HL-60/S4 treated with phorbol 12-myristate 13-acetate at 8.2 ng/mL for 4 days and 3 days (cell line): Measurements from ENCODE around the gene SLX4IP.

ENCODE experiments used
- in situ Hi-C: fragments of 300-500 bp; cut with MboI; formaldehyde crosslinking; loops from 2 replicates; pipeline ENCODE4 v1.15.0; 2022; ENCODE audit warnings: low sequenced_read_pairs

The SLX4IP gene

DNA sequence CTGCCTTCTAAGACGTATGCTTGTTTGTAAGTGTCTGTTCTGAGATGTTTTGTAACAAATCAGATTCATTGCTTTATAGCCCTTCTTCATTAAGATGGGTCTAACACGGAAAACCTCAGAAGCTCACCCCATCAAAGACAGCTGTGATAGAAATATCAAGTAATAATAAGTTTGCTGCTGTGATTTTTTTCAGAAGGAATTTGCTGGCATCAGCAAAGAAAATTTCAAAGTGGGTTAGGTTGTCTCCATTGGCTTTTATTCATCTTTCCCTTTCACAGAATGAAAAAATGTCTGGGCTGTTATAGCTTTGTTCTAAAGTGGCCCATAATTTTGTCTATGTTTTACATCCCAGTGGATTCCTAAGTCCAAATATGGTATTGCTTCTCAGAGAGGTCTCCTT is 81.4 kb downstream of the SLX4IP start:
- in situ Hi-C loops, result no loop called here

DNA sequence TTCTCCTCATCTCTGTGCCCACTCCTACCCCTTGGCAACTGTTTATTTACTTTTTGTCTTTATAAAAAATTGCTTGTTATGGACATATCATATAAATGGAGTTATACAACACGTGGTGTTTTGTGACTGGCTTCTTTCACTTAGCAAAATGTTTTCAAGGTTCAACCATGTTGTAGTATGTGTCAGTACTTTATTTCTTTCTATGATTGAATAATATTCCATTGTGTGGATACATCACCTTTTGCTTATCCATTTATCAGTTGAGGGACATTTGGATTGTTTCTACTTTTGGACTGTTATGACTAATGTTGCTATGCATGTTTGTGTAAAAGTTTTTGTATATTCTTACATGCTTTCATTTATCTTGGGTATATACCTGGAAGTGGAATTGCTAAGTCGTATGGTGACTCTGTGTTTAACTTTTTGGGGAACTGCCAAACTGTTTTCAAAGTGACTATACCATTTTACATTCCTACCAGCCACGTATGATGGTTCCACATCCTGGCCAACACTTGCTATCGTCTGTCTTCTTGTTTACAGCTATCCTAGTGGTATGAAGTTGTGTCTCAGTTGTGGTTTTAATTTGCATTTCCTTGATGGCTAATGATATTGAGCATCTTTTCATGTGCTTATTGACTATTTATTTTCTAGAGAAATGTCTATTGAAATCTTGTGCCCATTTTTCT is 84.4 kb downstream of the SLX4IP start:
- in situ Hi-C loops, result no loop called here

DNA sequence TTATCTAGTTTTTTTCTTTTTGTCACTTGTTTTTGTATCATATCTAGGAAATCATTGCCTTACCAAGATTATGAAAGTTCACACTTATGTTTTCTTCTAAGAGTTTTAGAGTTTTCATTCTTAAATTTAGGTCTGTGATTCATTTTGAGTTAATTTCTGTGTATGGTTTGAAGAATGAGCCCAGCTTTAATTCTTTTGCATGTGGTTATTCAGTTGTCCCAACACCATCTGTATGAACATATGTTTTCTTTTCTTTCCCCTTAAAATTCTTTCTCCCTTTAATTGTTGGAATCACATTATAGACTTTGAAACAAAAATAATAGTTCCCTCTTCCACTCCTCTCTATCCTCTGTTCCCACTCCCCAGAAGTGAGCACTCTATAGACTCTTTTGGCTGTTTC is 85.4 kb downstream of the SLX4IP start:
- in situ Hi-C loops, result no loop called here

DNA sequence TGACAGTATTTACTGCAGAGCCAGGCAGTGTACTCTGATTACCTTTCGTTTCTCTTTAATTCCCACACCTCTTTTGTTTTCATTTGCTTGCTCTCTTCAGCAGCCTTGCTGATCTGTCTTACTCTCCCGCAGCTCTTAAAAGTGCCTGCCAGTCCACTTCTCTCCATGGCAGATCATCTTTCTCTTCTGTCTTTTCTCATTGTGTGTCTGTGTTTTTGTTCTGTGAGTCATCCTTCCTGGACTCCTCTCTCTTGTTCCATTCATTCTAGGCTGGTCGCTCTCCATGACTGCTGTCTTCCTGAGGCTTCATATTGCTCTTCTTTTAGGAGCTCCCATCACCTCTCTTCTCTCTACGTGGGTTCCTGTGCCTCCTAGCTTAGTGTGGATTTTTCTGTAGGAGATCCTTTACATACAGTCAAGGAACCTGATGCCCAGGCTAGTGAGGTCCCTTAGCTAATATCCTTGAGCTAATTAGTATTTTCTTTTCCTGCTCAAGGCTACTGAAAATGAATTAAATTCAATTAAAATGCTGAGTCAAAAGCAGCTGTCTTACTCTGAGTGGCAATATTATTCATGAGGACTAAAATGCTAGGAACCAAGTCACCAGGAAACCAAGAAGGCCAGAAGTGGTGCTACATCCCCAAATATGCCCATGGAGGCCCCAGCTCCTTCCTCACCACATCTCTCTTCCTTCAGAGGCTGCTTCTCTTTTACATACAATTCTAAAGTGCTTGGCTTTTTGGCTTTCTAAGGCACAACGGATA is 86.1 kb downstream of the SLX4IP start:
- in situ Hi-C loops, result no loop called here

DNA sequence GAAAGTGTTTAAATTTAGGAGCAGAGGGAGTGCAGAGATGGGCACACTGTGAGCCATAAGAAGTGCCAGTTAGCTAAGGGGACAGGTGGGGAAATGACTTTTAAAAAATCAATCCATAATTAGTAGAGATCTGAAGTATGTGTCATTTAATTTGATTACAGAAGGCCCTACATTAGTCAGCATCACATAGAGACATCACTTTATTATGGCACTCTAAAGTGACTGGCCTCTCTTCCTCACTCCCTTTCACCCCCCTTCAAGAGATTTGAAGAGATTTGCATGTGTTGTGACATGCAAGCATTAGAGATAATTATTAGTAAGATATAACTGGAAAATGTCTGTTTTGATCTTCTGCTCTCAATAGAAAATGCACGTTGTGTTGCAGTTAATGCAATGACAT is 86.7 kb downstream of the SLX4IP start:
- in situ Hi-C loops, result no loop called here

DNA sequence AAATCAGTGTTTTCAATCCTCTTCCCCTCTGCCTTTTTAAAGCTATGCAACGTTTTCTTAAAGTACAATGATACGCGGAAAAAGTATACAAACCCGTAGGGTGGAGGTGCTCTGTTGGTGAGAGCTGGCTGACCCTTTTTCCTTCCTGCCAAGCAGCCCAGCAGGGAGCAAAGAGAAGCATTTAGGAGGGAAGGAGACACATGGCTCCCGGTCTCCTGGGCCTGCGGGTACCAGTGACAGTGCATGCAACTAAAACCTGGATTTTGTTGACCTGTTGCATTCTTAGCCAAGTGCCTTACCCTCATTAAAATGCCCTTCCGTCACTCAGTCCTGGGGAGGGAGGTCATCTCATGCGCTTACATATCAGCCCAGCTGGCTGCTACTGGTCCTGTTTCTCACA is 87.2 kb downstream of the SLX4IP start:
- in situ Hi-C loops, result no loop called here

DNA sequence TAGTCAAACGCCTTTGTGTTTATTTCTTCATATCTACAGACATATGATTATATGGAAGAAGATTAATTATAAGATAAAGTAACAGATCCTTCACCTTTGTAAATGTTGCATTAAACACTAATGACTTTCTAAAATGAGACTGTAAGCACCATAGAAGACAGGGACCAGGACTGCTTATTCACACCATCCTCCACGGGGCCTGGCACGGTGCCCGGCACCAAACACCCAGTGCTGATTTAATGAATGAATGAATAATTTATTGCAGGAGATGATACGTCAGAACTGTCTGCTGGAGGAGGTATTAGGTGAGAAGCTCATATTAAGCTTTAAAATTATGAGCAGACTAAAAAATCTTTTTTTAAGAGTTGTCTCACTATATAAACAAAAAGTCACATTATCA is 88.3 kb downstream of the SLX4IP start:
- in situ Hi-C loops, result no loop called here

DNA sequence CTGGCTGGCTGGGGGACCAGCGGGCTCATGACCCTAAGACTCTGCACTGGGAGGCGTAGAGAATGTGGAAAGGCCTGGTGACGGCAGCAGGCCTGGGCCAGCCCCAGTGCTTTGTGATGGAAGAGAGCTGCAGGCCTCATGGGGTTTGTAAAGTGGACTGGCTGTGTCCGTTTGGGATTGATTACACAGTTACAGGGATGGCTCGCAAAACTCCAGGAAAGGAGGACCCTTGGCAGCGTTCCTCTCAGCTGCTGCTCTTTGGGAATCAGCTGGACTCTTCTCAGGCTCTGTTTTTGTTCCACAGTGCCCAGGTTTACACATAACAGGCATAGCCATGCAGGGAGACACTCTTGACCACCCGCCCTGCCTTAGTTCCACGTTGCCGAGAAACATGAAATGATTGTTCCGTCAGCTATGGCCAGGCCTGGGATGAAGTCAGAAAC is 89.0 kb downstream of the SLX4IP start:
- in situ Hi-C loops, result no loop called here

DNA sequence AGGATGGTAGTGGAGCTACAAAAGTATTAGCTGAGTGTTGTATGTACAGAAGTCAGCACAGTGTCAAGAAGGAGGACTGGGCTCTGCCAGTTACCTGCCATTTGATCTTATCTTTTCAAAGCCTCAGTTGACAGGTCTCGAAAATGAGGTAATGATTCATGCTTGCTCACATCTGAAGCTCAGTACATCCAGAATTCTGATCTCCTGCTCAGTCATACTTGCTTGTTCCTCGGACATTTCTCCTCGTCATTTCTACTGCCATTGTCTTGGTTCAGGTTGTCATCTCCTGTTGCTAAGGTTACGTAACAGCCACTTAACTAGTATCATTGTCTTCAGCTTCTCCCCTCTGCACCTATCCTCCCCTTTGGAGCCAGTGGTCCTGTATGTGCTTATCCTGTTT is 89.5 kb downstream of the SLX4IP start:
- in situ Hi-C loops, result no loop called here

DNA sequence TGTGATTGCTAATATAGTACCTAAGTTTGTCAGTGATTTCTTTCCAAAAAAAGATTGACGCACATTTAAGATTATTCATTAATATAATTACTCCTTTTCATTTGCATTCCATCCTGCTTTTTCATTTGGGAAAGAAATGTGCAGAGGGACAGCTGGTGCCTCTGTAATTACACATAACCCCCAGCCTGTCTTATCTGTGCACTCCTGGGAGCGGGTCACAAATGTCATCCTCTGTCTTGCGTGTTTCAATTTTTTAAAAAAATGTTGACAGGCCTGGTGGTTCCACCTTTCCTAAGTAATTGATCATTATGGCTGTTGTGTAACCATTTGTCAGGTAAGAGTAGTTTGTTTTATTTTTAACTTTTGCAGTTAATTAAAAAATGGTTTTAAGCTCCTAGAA is 92.7 kb downstream of the SLX4IP start:
- in situ Hi-C loops, result no loop called here

DNA sequence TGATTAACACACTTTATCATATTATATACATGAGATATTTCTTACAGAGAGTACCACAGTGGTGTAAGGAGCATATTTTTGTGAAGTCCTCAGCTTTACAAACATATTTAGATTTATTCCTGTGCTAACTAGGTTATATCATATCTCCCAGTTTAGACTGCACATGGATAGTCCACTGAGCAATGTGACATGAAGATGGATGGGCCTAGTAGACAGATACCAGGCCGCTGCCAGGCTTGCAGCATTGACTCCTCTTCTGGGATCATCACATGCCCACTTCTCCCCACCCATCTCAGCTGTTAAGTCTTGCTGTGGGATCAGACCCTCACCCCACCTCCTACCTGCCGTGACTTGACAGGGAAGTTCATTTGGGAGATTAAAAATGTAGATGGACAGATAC is 95.8 kb downstream of the SLX4IP start:
- in situ Hi-C loops, result no loop called here

DNA sequence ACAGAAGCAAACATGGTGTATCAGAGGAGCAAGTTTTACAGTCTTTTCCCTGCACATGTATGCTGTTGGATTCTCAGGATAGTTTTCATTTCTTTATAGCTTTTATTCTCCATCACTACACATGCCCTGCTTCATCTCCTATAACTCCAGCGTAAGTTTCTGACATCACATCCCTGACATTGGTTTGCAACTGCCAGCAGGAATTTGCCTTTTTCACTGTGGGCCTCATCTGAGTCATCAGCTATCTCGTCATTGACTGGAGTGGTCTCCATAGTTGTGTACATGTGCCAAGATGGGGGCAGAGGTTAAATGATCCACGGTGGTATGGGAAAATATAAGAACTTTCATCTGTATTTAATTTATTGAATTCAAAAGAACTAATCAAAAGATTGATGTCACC is 96.7 kb downstream of the SLX4IP start:
- in situ Hi-C loops, result no loop called here

DNA sequence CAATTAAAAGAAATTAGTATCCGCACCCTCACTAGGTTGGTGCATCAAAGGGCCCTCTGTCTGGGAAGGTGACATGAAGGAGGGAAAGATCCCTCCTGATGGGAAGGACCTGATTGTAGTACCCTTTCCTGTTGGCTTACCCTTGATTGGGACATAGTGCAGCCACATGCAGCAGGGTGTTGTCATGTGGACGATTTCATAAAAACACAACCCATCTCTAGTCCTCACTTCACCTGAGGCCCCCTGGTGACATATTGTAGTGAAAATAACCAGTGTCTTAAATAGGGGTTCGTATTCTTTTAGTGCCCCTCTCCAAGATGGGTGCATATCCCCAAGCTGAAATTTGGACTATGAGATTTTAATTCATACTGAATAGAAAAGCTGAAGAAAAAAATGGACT is 97.3 kb downstream of the SLX4IP start:
- in situ Hi-C loops, result no loop called here

DNA sequence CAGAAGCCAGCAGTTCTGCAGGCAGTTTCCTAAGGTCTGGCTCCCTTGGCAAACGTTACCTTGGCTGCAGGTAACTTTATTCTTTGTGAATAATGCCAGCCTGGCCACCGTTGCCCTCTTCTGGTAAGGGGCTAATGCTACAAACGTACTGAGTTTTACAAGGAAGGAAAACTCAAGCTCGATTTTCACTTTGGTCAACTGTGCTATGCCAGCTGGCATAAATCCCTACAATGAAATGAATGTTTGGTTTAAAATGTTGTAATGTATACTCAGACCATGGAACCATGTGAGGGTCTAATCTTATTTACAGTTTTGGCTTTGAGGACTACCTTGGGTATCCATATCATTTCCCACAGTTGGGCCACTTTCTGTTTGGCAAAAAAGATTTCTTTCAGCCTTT is 101.4 kb downstream of the SLX4IP start:
- in situ Hi-C loops, result no loop called here

DNA sequence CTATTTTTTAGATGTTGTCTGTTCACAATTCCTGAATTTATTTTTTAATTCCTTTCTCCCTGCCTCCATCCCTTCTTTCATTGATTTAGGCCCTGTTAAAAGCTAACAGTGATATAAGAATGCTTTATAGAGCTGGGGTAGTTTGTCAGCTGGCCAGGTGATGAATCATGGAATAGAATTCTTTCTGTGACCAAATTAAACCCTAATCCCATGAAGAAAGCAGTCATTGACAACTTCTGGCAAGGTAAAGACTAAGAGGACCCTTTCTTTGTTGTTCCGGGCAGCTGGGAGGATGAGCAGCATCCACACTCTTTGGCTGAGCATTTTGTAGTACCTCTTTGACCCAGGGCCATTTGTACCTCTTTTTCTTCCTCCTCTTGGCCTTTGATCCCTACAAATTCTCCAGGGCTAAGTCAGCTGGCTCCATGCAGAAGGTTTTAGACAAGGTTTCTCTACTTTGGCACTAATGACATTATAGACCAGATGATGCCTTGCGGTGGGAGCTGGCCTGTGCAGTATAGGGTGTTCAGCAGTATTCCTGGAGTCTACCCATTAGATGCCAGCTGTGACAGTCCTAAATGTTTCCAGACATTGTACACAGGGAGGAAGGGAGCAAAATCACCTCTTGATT is 102.9 kb downstream of the SLX4IP start:
- in situ Hi-C loops, result no loop called here

DNA sequence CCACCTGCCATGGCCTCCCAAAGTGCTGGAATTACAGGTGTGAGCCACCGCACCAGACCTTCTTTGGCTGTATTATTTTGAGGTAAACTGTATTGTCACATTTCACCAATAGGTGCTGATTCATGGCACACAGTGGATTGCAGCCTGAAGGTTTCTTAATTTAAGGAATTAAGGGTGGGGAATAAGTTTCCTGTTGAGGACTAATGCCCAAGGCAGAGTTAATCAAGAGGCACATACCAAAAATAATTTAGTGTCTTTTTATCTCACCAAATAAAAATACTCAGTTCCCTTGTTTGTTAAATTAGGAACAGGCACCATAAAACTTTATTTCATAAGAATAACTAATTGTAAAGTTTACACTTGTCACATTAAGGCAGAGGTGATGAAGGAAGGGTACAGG is 103.7 kb downstream of the SLX4IP start:
- in situ Hi-C loops, result no loop called here

DNA sequence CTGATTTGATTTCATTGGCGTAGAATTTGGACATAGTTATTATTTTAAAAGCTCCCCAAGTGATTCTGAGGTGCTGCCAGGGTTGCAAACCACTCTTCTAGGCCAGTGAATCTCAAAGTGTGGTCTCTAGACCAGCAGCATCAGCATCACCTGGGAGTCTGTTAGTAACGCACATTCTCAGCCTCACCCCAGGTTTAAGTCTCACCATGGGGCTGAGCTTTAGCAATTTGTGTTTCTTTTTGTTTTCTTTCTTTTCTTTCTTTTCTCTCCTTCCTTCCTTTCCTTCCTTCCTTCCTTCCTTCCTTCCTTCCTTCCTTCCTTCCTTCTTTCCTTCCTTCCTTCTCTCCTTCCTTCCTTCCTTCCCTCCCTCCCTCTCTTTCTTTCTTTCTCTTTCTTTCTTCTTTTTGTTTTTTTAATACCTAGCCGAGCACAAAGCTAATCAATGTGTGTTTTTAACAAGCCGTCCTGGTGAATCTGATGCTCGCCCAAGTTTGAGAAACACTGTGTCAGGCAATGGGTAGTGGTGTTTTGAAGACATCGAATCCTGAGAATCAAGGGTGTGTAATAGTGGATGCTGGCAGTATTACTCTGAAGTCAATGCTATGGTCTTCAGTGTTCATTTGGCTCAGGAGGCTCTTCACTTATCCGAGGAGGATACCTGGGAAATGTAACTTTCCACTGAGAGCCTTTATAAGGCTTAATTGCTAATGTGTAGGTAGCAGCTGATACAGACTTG is 104.9 kb downstream of the SLX4IP start:
- in situ Hi-C loops, result no loop called here

DNA sequence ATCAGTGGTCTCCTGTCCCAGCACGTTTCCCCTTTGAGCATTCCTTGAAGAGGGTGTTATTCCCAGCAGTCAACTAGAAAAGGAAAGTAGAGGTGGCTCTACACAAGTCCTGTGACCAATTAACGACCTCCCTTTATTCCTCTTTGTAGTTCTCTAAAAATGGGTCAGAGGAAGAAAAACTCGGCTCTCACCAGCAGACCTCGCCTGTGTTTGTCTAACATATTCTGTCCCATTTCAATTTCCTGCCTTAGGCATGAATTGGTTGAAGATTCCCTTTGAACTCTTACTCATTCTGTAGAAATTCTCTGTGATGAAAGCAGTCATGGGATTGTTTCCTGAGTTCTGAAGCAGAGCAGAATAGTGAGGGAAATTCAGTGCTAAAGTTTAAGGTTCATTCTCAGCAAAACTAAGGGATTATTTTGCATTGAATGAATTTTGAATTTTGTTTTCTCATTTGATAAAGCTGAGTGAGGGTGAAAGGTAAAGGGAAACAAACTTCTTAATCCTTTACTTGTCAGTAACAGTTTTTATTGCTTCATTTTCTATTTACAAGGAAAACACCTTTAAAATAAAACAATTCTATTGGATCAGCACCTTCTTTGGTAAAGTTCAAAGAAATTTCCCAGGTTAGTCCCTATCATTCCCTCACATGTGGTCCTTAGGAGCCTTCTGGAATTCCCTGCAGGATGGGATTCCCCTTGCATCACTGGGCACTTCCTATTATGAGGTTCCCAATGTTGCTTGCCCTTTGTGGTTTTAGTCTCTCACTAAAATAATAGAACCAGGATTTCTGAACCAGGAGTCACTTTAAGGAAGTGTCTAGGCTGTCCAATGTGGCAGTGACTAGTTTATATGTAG is 105.8 kb downstream of the SLX4IP start:
- in situ Hi-C loops, result no loop called here

DNA sequence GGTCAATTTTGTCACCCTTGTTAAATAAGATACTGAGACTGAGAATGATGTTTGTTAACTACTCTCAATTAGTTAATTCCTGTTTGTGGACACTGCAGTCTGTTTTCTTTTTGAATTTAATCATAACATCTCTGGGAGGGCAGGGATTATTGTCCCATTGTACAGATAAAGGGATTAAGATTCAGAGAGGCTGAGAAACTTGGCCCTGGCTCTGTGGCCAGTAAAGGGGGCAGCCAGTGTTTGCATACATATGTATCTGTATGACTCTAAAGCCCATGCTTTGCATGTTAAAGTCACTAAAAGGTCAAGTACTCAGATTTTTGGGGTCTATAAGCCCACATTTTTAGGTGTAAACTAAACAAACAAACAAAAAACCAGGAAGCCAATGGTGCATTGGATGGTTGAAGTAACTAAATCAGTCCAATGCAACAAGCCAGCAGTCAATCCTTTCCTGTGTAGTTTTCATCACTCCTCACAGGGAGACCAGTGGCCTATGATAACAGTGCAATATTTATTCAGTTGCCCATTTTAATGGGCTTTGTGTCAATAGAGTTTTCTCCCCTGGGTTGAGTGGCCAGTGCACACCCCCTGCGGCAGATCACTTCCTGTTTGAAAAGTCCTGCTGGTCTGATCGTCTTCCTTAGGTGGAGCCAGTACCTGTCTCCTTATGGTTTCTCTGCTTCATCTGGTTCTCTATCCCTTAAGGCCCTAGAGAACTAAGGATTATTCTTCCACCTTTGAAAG is 106.7 kb downstream of the SLX4IP start:
- in situ Hi-C loops, result no loop called here

DNA sequence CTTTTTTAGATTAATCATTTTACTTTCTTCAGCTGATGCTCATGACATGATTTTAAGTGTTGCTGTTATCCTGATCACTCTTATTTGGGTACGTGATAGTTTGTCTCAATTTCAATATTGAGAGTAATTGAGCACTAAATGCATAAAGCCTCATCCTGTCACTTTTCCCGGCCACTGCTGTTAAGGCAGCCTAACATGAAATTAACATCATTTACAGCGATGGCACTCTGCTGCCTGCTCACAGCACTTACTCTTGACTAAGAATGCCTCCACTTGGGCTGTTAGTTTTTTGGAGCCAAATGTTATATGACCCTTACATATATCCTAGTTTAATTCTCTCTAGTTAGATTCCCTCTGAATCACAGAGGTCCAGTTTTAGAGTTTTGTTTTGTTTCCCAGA is 107.3 kb downstream of the SLX4IP start:
- in situ Hi-C loops, result no loop called here
